Gastrocnemius medialis (tissue), 4 donors: Measurements from ENCODE around the gene ABCC3. TPM values are rescaled to one million over a fixed set of nuclear protein-coding genes. Genes with fewer than 3 reads are reported as not detected.

Source experiments
- ATAC-seq, 2 donors: fragments of 150-250 bp; one replicate each; pipeline ENCODE4 v1.9.1; 2016
- DNase-seq, 2 donors: peaks; one replicate each; pipeline ENCODE4 v3.0.0-alpha.2; 2019
- H3K27ac ChIP-seq, 4 donors: fragments of 200-600 bp; sonication (generic); 1 replicate in 1 of 4; 2 replicates in 3 of 4; pipeline ENCODE4 v1.5.1; 2016 to 2018; ENCODE audit warnings: mild to moderate bottlenecking in 2 of 4, moderate library complexity in 1 of 4
- H3K27me3 ChIP-seq, 3 donors: fragments of 200-600 bp; sonication (generic) in 2 of 3; 1 replicate in 1 of 3; 2 replicates in 2 of 3; pipeline versions ENCODE4 v1.5.1 to v1.6.0; 2016 to 2019; ENCODE audit warnings: mild to moderate bottlenecking in 1 of 3, moderate library complexity in 1 of 3
- H3K36me3 ChIP-seq, 2 donors: fragments of 200-600 bp; sonication (generic) in 1 of 2; one replicate each; pipeline ENCODE4 v1.5.1; 2017 to 2018
- H3K4me1 ChIP-seq, 2 donors: fragments of 200-600 bp; sonication (generic) in 1 of 2; one replicate each; pipeline ENCODE4 v1.5.1; 2016 to 2017; ENCODE audit warnings: mild to moderate bottlenecking in 2 of 2
- H3K4me3 ChIP-seq, 4 donors: fragments of 200-600 bp; sonication (generic) in 3 of 4; 1 replicate in 1 of 4; 2 replicates in 3 of 4; pipeline ENCODE4 v1.5.1; 2016 to 2019; ENCODE audit warnings: mild to moderate bottlenecking in 2 of 4
- H3K9me3 ChIP-seq, 3 donors: fragments of 200-600 bp; sonication (generic) in 2 of 3; 1 replicate in 1 of 3; 2 replicates in 2 of 3; pipeline ENCODE4 v1.5.1; 2016 to 2019
- POLR2A ChIP-seq, 2 donors: fragments of 450-650 bp; IDR thresholded peaks; one replicate each; pipeline ENCODE4 v1.6.1; 2017; ENCODE audit warnings: antibody characterized with exemption in 2 of 2, mild to moderate bottlenecking in 2 of 2, moderate library complexity in 2 of 2
- in situ Hi-C, 4 donors: fragments of 200-750 bp; cut with MboI; loops; one replicate each; pipeline versions ENCODE4 v1.15.0 to v1.8.0; 2017; ENCODE audit warnings: low sequenced_read_pairs in 4 of 4
- intact Hi-C: fragments of 100-400 bp; cut with DNase I; formaldehyde crosslinking; loops from one replicate; pipeline ENCODE4 v1.15.1; 2023; ENCODE audit warnings: low total_unique reads
- total RNA-seq, 4 donors: library from RNA; depleted of rRNA; stranded (reverse); fragments of >200 nt; gene quantifications; one replicate each; pipeline versions ENCODE4 v1.1.0 to v1.2.3, GENCODE V29; 2016
- TF ChIP-seq, protein P1 (sequence below), 5 experiments: fragments of 450-650 bp in 3 of 5; fragments of 200-600 bp in 2 of 5; sonication (generic) in 2 of 5; IDR thresholded peaks in 4 of 5; conservative IDR thresholded peaks in 1 of 5; 1 replicate in 4 of 5; 2 replicates in 1 of 5; pipeline ENCODE4 v1.5.1; 2016 to 2019; ENCODE audit warnings: antibody characterized with exemption in 5 of 5, mild to moderate bottlenecking in 3 of 5, moderate library complexity in 3 of 5

Gene ABCC3
- total RNA-seq, 4 donors from 2014 or later, result 0.51 to 1.3 (median 0.76) TPM

DNA sequence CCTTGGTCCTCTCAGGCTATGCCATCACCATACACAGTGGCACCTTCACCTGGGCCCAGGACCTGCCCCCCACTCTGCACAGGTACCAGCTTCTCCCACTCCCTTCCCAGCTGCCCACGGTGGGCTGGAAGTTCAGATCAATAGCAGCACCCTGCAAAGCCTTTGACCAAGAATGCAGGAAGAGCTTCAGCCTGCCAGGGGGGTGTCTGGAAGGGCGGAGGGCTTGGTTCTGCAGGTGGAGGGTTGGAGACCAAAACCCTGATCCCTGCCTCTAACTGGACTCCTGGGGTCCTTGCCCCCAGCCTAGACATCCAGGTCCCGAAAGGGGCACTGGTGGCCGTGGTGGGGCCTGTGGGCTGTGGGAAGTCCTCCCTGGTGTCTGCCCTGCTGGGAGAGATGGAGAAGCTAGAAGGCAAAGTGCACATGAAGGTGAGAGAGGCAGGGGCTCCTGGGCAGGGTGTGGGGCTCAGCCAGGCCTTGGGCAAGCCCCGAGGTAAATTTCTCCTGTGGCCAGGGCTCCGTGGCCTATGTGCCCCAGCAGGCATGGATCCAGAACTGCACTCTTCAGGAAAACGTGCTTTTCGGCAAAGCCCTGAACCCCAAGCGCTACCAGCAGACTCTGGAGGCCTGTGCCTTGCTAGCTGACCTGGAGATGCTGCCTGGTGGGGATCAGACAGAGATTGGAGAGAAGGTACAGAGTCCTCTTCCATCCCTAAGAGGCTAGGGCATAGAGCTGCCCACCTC lies 34.3 kb downstream of the ABCC3 start:
- DNase-seq, result no peak
- ATAC-seq, result no peak
- Histone ChIP-seq H3K9me3 (no peaks in the 10 kb centered on the region), H3K27me3 (no peaks in the 10 kb centered on the region), H3K4me1 (no peaks in the 10 kb centered on the region), H3K36me3 (no peaks in the 10 kb centered on the region), H3K27ac (no peak overlapping the region), H3K4me3 (no peak overlapping the region)
- intact Hi-C loops, result no loop called here
- in situ Hi-C loops, result no loop called here
- TF ChIP-seq, protein P1, sequence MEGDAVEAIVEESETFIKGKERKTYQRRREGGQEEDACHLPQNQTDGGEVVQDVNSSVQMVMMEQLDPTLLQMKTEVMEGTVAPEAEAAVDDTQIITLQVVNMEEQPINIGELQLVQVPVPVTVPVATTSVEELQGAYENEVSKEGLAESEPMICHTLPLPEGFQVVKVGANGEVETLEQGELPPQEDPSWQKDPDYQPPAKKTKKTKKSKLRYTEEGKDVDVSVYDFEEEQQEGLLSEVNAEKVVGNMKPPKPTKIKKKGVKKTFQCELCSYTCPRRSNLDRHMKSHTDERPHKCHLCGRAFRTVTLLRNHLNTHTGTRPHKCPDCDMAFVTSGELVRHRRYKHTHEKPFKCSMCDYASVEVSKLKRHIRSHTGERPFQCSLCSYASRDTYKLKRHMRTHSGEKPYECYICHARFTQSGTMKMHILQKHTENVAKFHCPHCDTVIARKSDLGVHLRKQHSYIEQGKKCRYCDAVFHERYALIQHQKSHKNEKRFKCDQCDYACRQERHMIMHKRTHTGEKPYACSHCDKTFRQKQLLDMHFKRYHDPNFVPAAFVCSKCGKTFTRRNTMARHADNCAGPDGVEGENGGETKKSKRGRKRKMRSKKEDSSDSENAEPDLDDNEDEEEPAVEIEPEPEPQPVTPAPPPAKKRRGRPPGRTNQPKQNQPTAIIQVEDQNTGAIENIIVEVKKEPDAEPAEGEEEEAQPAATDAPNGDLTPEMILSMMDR (IDR thresholded peaks at IDR 0.05 in 4 of 5, conservative IDR thresholded peaks at IDR 0.05 in 1 of 5), result no peak
- no peak for TF ChIP-seq POLR2A (IDR thresholded peaks at IDR 0.05)

DNA sequence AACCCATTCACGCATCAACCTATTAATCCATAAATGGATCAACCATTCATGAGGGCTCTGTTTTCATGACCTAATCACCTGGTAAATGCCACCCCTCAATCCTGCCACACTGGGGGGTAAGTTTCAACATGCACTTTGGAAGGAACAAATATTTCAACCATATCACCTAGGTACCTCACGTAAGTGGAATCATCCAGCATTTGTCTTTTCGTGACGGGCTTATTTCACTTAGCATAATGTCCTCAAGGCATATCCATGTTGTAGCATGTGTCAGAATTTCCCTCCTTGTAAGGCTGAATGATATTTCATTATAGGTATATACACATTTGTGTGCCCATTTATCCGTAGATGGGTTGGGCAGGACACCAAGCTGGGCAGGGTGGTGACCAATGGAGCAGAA lies 37.4 kb downstream of the ABCC3 start:
- no peak overlapping the region for H3K4me3 ChIP-seq
- TF ChIP-seq, protein P1 (IDR thresholded peaks at IDR 0.05 in 4 of 5, conservative IDR thresholded peaks at IDR 0.05 in 1 of 5), result no peak
- no peak for TF ChIP-seq POLR2A (IDR thresholded peaks at IDR 0.05)
- H3K36me3 ChIP-seq, result no peaks in the 10 kb centered on the region
- H3K27ac ChIP-seq, result no peak overlapping the region
- H3K4me1 ChIP-seq, result peaks cover 0 to 11% of the 10 kb centered on the region in 2 donors
- DNase-seq, result no peak
- H3K27me3 ChIP-seq, result no peaks in the 10 kb centered on the region
- H3K9me3 ChIP-seq, result no peaks in the 10 kb centered on the region
- ATAC-seq, result no peak
- in situ Hi-C loops, result no loop called here
- intact Hi-C loops, result no loop called here

DNA sequence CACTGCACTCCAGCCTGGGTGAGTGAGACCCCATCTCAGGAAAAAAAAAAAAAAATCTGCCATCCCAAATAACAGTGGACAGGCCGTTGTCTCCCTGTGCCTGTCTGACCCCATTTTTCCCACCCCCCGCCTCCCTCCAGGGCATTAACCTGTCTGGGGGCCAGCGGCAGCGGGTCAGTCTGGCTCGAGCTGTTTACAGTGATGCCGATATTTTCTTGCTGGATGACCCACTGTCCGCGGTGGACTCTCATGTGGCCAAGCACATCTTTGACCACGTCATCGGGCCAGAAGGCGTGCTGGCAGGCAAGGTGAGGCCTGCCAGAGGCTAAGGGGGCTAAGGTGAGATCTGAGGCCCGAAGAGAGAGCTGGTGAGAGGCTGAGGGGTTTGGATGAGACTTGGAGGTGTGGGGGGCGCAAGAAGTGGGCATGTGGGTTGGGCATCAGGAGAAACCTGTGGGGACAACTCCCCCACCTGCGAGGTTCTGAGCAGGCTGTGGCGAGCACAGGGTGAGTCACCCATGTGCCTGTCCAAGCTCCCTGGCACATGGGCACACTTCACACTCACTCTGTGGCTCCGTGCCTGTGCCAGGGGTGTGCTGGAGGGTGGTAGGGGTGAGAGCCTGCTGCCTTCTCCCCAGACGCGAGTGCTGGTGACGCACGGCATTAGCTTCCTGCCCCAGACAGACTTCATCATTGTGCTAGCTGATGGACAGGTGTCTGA lies 38.3 kb downstream of the ABCC3 start:
- peaks cover 0 to 11% of the 10 kb centered on the region in 2 donors for H3K4me1 ChIP-seq
- H3K36me3 ChIP-seq, result no peaks in the 10 kb centered on the region
- TF ChIP-seq, protein P1 (IDR thresholded peaks at IDR 0.05 in 4 of 5, conservative IDR thresholded peaks at IDR 0.05 in 1 of 5), result no peak
- TF ChIP-seq POLR2A (IDR thresholded peaks at IDR 0.05), result no peak
- ATAC-seq (peak; percentile 75 to 77), DNase-seq (peak; percentile 60 to 67)
- no peaks in the 10 kb centered on the region for H3K9me3 ChIP-seq
- H3K27me3 ChIP-seq, result no peaks in the 10 kb centered on the region
- intact Hi-C loops (no loop called here), in situ Hi-C loops (no loop called here)
- H3K4me3 ChIP-seq, result no peak overlapping the region
- H3K27ac ChIP-seq, result peak overlapping the region in 2 of 4 donors; percentile 24 to 46

DNA sequence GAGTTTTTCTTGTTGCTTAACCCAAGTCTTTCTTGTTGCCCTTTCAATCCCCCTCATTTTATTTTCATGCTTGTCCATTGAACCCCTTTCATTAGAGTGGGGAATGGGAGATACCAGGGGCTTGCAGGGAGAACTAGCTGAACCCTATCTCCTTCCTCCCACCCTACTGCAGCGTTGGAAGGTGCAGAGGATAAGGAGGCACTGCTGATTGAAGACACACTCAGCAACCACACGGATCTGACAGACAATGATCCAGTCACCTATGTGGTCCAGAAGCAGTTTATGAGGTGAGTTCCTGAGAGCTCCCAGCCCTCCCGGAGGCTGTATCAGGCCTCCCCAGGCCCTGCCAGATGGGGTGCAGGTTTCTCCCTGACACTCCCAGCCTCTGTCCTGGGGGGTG lies 40.5 kb downstream of the ABCC3 start:
- H3K36me3 ChIP-seq, result no peaks in the 10 kb centered on the region
- no peaks in the 10 kb centered on the region for H3K9me3 ChIP-seq
- no peak overlapping the region for H3K4me3 ChIP-seq
- DNase-seq (no peak), ATAC-seq (no peak)
- H3K27ac ChIP-seq, result no peak overlapping the region
- in situ Hi-C loops (no loop called here), intact Hi-C loops (no loop called here)
- no peaks in the 10 kb centered on the region for H3K27me3 ChIP-seq
- peaks cover 0 to 11% of the 10 kb centered on the region in 2 donors for H3K4me1 ChIP-seq
- no peak for TF ChIP-seq POLR2A (IDR thresholded peaks at IDR 0.05)

DNA sequence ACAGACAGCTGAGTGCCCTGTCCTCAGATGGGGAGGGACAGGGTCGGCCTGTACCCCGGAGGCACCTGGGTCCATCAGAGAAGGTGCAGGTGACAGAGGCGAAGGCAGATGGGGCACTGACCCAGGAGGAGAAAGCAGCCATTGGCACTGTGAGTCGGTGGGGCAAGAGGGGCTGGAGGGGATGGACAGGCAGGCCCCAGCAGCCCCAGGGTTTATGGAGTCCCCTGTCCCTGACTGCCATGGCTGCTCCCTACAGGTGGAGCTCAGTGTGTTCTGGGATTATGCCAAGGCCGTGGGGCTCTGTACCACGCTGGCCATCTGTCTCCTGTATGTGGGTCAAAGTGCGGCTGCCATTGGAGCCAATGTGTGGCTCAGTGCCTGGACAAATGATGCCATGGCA lies 40.9 kb downstream of the ABCC3 start:
- Histone ChIP-seq H3K27ac (no peak overlapping the region), H3K9me3 (no peaks in the 10 kb centered on the region), H3K27me3 (no peaks in the 10 kb centered on the region), H3K36me3 (no peaks in the 10 kb centered on the region), H3K4me3 (no peak overlapping the region), H3K4me1 (peaks cover 0 to 11% of the 10 kb centered on the region in 2 donors)
- intact Hi-C loops, result no loop called here
- TF ChIP-seq, protein P1 (IDR thresholded peaks at IDR 0.05 in 4 of 5, conservative IDR thresholded peaks at IDR 0.05 in 1 of 5), result no peak
- TF ChIP-seq POLR2A (IDR thresholded peaks at IDR 0.05), result no peak
- in situ Hi-C loops, result no loop called here
- ATAC-seq (peak; percentile 24 to 59), DNase-seq (peak in 1 of 2 donors; percentile 34)
